ENCODE measurements around the gene SH2D3A.

DNA sequence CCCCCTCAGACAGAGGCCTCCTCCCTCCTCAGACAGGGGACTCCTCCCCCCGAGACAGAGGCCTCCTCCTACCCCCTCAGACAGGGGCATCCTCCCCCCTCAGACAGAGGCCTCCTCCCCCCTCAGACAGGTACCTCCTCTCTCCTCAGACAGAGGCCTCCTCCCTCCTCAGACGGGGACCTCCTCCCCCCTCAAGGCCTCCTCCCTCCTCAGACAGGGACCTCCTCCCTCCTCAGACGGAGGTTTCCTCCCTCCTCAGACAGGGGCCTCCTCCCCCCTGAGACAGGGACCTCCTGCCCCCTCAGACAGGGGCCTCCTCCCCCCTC is 60.6 kb downstream of the SH2D3A start:
- TF ChIP-seq EZH2phosphoT487 (IDR thresholded peaks at IDR 0.05; ENCODE audit: low read length) (no peak), EZH2 (optimal IDR thresholded peaks at IDR 0.05; ENCODE audit: low read depth, low read length) (no peak), CTCF (IDR thresholded peaks at IDR 0.05; ENCODE audit: low read length) (no peak)
